HG03139 (cell line): Measurements from ENCODE around the gene RGS19.

Source experiments
- ATAC-seq: cut with Tn5 transposase; IDR thresholded peaks from one replicate; pipeline ENCODE4 v1.9.1; 2021; ENCODE audit not compliant: unreplicated experiment

Gene RGS19

GRCh38 chr20:64077876-64078551 lies 1.3 kb downstream of the RGS19 start:
- no peak for ATAC-seq

DNA sequence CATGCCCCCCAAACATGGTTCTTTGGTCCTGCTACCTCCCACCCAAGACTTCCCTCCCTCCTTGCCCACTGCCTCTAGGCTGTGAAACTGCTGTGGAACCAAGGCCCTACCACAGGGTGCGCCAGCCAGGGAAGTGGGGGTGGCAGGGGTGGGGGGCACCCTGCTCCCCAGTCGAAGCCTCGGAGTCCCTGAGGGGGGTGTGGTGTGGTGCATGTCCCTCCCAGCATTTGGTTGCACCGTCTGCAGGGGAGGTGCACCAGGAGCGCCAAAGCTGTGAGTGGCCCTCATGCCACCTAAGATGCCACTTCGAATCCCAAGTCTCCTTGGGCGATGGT lies 1.8 kb downstream of the RGS19 start:
- ATAC-seq: no peak

GRCh38 chr20:64077094-64077493 lies 2.2 kb downstream of the RGS19 start:
- ATAC-seq: no peak

DNA sequence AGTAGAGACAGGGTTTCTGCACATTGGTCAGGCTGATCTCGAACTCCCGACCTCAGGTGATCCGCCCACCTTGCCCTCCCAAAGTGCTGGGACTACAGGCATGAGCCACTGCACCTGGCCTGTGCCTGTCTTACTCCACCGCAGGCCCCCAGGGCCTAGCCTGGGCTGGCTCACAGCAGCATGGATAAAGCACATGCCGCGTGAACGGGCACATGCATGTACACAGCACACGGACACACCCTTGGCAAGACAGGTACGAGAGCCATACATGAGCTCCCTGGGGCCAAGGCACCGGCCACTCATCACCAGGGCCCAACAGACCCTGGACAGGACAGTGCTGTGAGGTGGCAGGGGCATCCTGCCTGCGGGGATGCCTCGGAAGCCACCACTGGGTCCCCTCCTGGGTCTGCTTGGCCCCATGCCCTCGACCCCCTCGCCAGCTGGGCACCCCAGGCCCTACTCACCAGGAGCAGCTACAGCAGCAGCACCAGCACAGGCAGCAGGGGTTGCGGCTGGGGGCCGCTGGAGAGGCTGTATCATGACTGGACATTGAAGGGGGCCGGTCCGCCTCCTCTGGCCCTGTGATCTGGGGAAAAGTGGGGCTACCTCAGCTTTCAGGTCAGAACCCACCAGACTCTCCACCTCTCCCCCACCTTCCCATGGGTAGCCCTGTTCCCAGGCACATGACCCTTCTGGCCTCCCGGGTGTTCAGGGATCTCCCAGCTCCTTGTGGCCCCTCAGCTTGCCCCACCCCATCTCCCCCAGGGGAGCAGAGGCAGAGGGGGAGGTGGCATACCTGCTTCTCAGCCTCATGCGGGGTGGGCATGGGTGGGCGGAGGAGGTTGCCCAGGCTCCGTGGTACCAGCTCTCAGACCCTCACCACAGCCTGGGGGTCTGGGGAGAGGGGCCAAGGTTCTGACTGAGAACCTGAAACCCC lies 3.0 kb downstream of the RGS19 start:
- no peak for ATAC-seq

DNA sequence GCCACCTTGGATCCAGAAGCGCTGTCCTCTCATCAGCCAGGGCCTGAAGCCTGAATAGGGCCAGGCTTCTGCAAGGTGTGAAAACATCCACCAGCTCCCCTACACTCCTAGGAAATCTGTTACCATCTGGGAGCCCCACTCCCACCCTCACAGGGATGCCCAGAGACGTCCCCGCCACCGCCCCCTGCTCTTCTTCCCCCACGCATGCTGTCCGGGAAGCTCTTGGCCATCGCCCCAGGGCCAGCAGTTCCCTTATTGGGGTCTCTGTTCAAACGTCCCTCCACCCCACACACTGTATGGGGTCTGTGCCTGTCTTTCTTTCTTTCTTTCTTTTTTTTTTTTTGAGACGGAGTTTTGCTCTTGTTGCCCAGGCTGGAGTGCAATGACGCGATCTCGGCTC lies 3.8 kb downstream of the RGS19 start:
- ATAC-seq: no peak

GRCh38 chr20:64074963-64075362 lies 4.4 kb downstream of the RGS19 start:
- no peak for ATAC-seq

GRCh38 chr20:64074184-64074789 lies 5.0 kb downstream of the RGS19 start:
- no peak for ATAC-seq

- no peak for ATAC-seq
These were observed 5.7 kb downstream of the RGS19 start for GRCh38 chr20:64073476-64074183.

DNA sequence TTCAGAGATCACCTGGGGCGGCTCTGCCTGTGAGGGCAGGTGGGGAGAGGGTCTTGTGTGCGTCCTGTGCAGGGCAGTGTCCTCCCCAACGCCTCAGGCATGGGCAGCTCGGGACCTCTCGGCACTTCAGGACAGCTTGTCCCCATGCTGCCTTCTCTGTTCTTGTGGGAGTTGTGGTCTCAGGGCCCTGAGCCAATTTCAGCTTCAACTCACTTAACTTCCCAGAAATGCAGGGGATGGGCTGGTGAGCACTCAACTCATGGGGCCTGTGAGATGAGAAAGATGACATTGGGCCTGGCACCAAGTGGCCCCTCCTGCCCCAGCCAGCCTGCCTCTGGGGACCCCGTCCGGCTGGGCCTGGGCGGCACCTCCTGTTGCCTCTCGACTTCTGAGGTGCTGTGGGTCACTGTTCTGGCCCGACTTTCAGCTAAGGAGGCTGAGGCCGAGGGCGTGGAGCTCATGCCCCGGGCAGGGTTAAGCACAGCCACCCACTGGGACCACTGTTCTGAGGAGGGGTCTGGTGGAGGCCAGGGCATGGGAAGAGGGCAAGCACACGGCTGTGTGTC lies 6.7 kb downstream of the RGS19 start:
- ATAC-seq: no peak

GRCh38 chr20:64071341-64072332 lies 7.7 kb downstream of the RGS19 start:
- ATAC-seq: no peak

DNA sequence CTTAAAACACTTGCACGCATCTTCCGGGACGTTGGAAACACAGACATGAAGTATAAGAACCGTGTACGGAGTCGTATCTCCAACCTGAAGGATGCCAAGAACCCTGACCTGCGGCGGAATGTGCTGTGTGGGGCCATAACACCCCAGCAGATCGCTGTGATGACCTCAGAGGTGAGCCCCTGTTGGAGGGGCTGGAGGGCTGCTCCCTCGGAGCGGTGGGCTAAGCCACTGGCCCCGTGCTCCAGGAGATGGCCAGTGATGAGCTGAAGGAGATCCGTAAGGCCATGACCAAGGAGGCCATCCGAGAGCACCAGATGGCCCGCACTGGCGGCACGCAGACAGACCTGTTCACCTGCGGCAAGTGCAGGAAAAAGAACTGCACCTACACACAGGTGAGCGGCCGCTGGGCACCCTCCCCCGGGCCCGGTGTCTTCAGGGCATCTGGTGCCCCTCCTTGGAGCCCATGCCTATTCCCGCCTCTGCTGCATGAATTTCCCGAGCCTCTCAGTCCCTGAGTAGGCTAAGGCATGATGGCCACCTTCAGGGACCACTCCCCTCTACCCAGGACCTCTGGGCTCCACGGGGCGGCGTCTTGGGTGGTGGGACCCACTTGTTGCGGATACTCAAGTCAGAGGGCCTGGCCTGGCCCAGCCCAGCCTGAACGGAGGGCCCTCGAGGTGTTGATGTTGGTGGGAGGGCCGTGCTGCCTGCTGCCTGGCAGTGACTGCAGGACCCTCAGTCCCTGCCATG lies 8.9 kb downstream of the RGS19 start:
- no peak for ATAC-seq

DNA sequence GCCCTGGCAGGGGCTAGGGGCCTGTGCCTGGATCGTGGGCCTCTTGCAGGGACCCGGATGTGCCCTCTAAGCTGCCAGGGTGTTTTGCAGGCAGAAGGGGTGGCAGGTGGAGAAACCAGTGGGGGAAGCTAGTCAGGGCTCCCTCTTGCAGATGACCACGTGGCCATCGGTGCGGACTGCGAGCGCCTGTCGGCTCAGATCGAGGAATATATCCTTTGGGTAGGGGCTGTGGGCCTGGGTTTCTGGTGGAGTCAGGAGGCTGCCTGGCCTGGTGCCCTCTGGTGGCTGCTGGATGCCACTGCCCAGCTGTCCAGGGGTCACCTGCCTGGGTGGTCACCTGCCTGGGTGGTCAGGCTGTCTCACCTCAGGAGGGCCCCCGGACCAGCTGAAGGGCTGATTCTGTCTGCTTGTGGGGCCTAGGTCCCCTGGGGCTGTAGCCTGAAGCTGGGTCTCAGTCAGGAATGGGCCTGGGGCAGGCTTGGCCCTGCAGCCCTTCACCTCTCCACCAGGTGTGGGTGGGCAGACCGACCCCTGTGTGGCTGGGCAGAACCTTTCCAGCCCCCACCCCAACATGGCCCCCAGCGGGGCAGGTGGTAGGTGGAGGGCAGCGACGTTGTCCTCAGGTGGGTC lies 9.6 kb downstream of the RGS19 start:
- ATAC-seq: no peak

GRCh38 chr20:64069209-64069613 lies 10.1 kb downstream of the RGS19 start:
- no peak for ATAC-seq

GRCh38 chr20:64068386-64069208 lies 10.7 kb downstream of the RGS19 start:
- ATAC-seq: no peak

DNA sequence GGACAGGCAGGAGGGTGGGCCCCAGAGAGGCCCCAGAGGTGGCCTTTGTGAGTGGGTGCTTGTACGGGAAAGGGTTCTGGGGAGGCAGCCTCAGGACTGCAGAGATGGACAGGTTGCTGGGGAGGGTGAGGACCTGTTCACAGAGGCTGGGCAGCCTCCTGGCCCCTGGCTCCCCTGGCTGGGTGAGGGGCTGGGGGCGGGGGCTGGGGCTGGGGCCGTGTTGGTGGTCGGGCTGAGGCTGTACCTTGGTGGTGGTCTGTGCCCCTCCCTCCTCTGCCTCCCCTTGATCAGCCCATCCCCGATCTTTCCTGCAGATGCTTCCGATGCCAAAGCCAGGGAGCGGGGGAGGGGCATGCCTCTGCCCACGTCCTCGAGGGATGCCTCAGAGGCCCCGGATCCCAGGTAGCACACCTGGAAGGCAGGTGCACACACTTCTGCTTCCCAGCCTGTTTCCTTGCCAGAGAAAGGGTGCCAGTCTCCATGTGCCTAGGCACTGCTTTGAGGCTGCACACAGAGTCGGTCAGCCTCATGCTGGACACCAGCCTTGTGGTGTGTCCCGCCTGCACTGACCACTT lies 11.5 kb downstream of the RGS19 start:
- ATAC-seq: no peak

DNA sequence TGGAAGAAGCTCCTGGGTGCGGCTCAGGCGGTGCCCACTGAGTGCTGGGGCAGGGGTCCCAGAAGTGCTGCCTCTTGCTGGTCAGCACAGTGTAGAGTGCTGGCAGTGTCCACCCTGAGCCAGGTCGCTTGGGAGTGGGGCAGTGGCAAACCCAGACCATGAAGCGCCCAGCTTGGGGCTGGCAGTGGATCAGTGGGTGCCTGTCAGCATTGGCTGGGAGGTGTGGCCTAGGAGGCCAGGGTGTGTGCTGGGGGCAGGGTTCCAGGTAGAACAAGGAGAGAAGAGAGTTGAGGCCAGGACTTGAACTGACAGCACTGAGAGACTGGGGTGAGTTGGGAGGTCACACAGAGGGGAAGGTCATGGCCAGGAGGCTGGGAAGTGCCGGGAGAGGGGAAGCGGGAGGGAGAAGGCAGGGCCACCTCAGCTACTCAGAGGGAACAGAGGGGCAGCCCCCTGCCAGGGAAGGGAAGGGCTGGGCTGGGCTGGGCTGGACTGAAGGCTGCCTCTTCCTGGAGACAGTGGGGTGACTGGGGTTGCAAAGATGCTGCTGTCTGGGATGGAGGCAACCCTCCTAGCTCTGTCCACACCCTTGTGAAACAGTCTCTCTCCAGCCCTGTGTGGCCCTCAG lies 12.2 kb downstream of the RGS19 start:
- ATAC-seq: no peak

DNA sequence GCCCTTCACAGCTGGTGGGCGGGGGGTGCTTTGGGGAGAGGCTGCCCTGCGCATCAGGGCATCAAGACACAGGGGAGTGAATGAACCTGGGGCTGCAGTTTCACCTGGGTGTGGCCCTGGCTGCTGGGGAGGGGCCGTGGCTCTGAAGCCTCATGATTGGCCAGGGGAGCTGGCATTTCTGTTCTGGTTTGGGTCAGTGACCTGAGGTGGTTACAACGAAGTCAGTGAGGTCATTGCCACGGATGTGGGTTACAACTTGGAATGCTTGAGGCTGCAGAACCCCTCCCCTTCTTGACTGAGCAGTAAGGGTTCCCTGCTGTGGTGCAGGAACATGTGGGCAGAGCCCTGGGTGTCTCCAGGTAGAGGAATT lies 13.4 kb downstream of the RGS19 start:
- no peak for ATAC-seq
